ENCODE results near the gene SRD5A3.

GRCh38 chr4:55381502-55381901 lies 35.5 kb downstream of the SRD5A3 start:
- TF ChIP-seq CTCF (IDR thresholded peaks at IDR 0.05; ENCODE audit: borderline replicate concordance, extremely low read depth, low read length, poor library complexity, severe bottlenecking) (no peak), EZH2 (IDR thresholded peaks at IDR 0.05; ENCODE audit: borderline replicate concordance, low read depth, low read length, severe bottlenecking) (no peak)

All from DND-41 (cell line).